Measurements from ENCODE around the gene PIEZO1. TPM values are rescaled to one million over a fixed set of nuclear protein-coding genes. Genes with fewer than 3 reads are reported as not detected.

Gene PIEZO1
- total RNA-seq, 1 donor from 2014 or later: 196 TPM

GRCh38 chr16:88688013-88688778 lies 96.8 kb downstream of the PIEZO1 start:
- intact Hi-C loops (cut with DNase I): no loop called here
- Histone ChIP-seq H3K27ac (no peak overlapping the region), H3K9me3 (no peaks in the 10 kb centered on the region), H3K4me1 (peaks cover 26% of the 10 kb centered on the region), H3K4me3 (no peak overlapping the region), H3K27me3 (peaks cover 12% of the 10 kb centered on the region), H3K36me3 (no peaks in the 10 kb centered on the region)
- ATAC-seq: no peak
- no peak for DNase-seq
- TF ChIP-seq CTCF (IDR thresholded peaks at IDR 0.05): no peak

- no peak overlapping the region for H3K27ac ChIP-seq
- TF ChIP-seq CTCF (IDR thresholded peaks at IDR 0.05): no peak
- no peaks in the 10 kb centered on the region for H3K36me3 ChIP-seq
- H3K27me3 ChIP-seq: peaks cover 12% of the 10 kb centered on the region
- H3K4me1 ChIP-seq: peaks cover 26% of the 10 kb centered on the region
- intact Hi-C loops (cut with DNase I): no loop called here
- H3K9me3 ChIP-seq: no peaks in the 10 kb centered on the region
- ATAC-seq (no peak), DNase-seq (no peak)
- H3K4me3 ChIP-seq: no peak overlapping the region
Measured at GRCh38 chr16:88687676-88688012, 97.4 kb downstream of the PIEZO1 start.

GRCh38 chr16:88687254-88687576 lies 97.8 kb downstream of the PIEZO1 start:
- intact Hi-C loops (cut with DNase I): no loop called here
- Histone ChIP-seq H3K27ac (no peak overlapping the region), H3K4me1 (peaks cover 23% of the 10 kb centered on the region), H3K36me3 (no peaks in the 10 kb centered on the region), H3K9me3 (no peaks in the 10 kb centered on the region), H3K27me3 (peaks cover 12% of the 10 kb centered on the region), H3K4me3 (no peak overlapping the region)
- no peak for DNase-seq
- no peak for ATAC-seq
- no peak for TF ChIP-seq CTCF (IDR thresholded peaks at IDR 0.05)

DNA sequence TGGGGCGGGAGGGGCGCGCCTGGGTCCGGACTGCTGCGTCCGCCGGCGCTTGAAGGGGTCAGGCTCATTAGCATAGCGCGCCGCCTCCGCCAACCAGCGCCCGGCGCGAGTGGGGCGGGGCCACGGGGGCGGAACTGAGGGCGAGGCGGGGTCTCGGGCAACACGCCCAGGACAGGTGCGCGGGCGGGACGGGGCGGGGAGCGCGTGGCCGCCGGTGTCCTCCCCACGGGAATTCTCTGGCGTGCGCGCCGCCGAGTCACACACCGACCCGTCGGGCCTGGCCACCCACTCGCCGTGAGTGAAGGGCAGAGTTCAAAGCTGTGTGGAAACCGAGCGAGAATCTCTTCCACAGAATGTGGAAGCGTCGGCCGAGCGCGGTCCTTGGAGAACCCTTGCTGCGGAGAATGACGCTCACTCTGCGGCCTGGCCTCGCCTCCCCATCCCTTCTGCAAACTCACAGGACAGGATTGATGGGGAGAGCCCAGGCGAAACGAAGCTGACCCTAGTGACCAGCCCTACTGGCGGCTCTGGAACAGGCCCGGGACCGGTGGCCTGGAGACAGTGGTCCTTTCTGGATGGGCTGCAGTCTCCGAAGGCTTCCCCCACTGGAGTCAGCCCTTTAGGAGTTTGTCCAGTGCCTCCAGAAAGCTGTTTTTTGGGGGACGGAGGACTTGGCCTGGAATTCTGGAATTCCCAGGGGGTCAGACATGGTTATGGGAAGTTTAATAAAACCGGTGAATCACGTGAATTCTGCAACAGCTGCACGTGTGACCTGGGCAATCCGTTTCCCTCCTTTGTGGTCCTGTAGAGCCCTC lies 98.4 kb downstream of the PIEZO1 start, which contains the start of gene SNAI3:
Gene SNAI3, minus strand, starts transcription at position 69 of the 815 bp plus-strand sequence. CDS start 101 bp downstream, outside the sequence.
- DNase-seq: peak; percentile 96
- TF ChIP-seq CTCF (IDR thresholded peaks at IDR 0.05): no peak
- Histone ChIP-seq H3K27me3 (peaks cover 17% of the 10 kb centered on the region), H3K27ac (peak within 1 kb of the TSS; percentile 11), H3K36me3 (no peaks in the 10 kb centered on the region), H3K9me3 (no peaks in the 10 kb centered on the region), H3K4me3 (peak within 1 kb of the TSS; percentile 60), H3K4me1 (peaks cover 23% of the 10 kb centered on the region)
- peak; percentile 94 for ATAC-seq
- intact Hi-C loops (cut with DNase I): no loop called here

DNA sequence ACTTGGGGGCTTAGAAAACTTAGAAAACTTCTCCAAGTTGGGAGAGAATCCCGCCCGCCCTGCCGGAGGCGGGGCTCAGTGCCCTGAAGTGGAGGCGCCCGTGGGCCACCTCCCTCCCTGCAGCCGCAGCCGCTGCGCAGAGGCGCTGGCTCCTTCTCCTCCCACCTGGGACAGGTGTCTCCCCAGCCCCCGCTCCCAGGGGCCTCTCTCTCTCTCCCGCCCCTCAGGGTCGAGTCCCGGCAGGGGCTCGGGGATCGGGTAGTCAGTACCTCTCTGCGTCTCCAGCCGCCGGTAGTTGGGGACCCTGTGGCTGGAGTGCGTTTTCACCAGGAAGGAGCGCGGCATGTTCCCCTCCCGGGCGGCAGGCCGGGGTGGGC lies 99.0 kb downstream of the PIEZO1 start:
- Histone ChIP-seq H3K9me3 (no peaks in the 10 kb centered on the region), H3K36me3 (no peaks in the 10 kb centered on the region), H3K27ac (peak overlapping the region; percentile 11), H3K4me3 (peak overlapping the region; percentile 60), H3K4me1 (peaks cover 29% of the 10 kb centered on the region), H3K27me3 (peaks cover 13% of the 10 kb centered on the region)
- peak; percentile 59 for ATAC-seq
- TF ChIP-seq CTCF (IDR thresholded peaks at IDR 0.05): no peak
- peak; percentile 83 for DNase-seq
- intact Hi-C loops (cut with DNase I): no loop called here
